Measurements from ENCODE around the gene FCRL6. TPM values are rescaled to one million over a fixed set of nuclear protein-coding genes. Genes with fewer than 3 reads are reported as not detected.

FCRL6 gene
- polyA plus RNA-seq, 1 donor (not counting 4 experiments of a cell fraction or from before 2014, with no cell fraction given): not detected

GRCh38 chr1:159845751-159846629 lies 43.8 kb downstream of the FCRL6 start:
- Histone ChIP-seq H3K4me1 (ENCODE audit: control insufficient read depth, extremely low read depth, insufficient read depth, low read length) (peaks cover 23% of the 10 kb centered on the region), H3K4me2 (ENCODE audit: control insufficient read depth, extremely low read depth, insufficient read depth, low read depth, low read length) (no peak overlapping the region), H2AFZ (ENCODE audit: control insufficient read depth, low read length) (peak overlapping the region; percentile 31), H4K20me1 (ENCODE audit: control insufficient read depth, extremely low read depth, insufficient read depth, low read length) (no peaks in the 10 kb centered on the region), H3K27ac (ENCODE audit: control insufficient read depth, insufficient read depth, low read length) (no peak overlapping the region), H3K4me3 (ENCODE audit: control insufficient read depth in 2 of 3, extremely low read depth in 1 of 3, insufficient read depth in 2 of 3, low read depth in 1 of 3, low read length in 3 of 3) (no peak overlapping the region), H3K9me3 (ENCODE audit: control insufficient read depth, low read depth, low read length) (no peaks in the 10 kb centered on the region), H3K79me2 (ENCODE audit: control insufficient read depth, insufficient read depth, low read length) (no peaks in the 10 kb centered on the region), H3K36me3 (ENCODE audit: control insufficient read depth in 2 of 2, extremely low read depth in 1 of 2, insufficient read depth in 2 of 2, low read length in 2 of 2) (no peaks in the 10 kb centered on the region), H3K9ac (ENCODE audit: control insufficient read depth, extremely low read depth, insufficient read depth, low read length) (no peak overlapping the region), H3K9me1 (ENCODE audit: control insufficient read depth, extremely low read depth, insufficient read depth, low read length) (no peaks in the 10 kb centered on the region), H3K27me3 (ENCODE audit: control insufficient read depth, extremely low read depth, insufficient read depth, low read length) (no peaks in the 10 kb centered on the region)
- peak; percentile 64 for FAIRE-seq
- TF ChIP-seq CTCF (optimal IDR thresholded peaks at IDR 0.05 in 1 of 3, IDR thresholded peaks at IDR 0.05 in 1 of 3, conservative IDR thresholded peaks at IDR 0.05 in 1 of 3; ENCODE audit: extremely low read depth in 1 of 3, insufficient read depth in 2 of 3, low read length in 3 of 3) (peak in 2 of 3 experiments; percentile 3 to 8), EZH2 (IDR thresholded peaks at IDR 0.05; ENCODE audit: low read length) (no peak)
- DNase-seq (ENCODE audit: low read depth, low spot score): no peak
- dilution Hi-C loops (cut with MboI; ENCODE audit: extremely low pct_ligation_motif_present, low sequenced_read_pairs): no loop called here

- no peaks in the 10 kb centered on the region for H3K9me3 ChIP-seq (ENCODE audit: control insufficient read depth, low read depth, low read length)
- peaks cover 23% of the 10 kb centered on the region for H3K4me1 ChIP-seq (ENCODE audit: control insufficient read depth, extremely low read depth, insufficient read depth, low read length)
- no peak overlapping the region for H3K4me2 ChIP-seq (ENCODE audit: control insufficient read depth, extremely low read depth, insufficient read depth, low read depth, low read length)
- no peak overlapping the region for H2AFZ ChIP-seq (ENCODE audit: control insufficient read depth, low read length)
- FAIRE-seq (no peak), DNase-seq (ENCODE audit: low read depth, low spot score) (no peak)
- H3K36me3 ChIP-seq (ENCODE audit: control insufficient read depth in 2 of 2, extremely low read depth in 1 of 2, insufficient read depth in 2 of 2, low read length in 2 of 2): no peaks in the 10 kb centered on the region
- H3K9ac ChIP-seq (ENCODE audit: control insufficient read depth, extremely low read depth, insufficient read depth, low read length): no peak overlapping the region
- no peaks in the 10 kb centered on the region for H3K9me1 ChIP-seq (ENCODE audit: control insufficient read depth, extremely low read depth, insufficient read depth, low read length)
- no peak overlapping the region for H3K4me3 ChIP-seq (ENCODE audit: control insufficient read depth in 2 of 3, extremely low read depth in 1 of 3, insufficient read depth in 2 of 3, low read depth in 1 of 3, low read length in 3 of 3)
- H3K27me3 ChIP-seq (ENCODE audit: control insufficient read depth, extremely low read depth, insufficient read depth, low read length): no peaks in the 10 kb centered on the region
- dilution Hi-C loops (cut with MboI; ENCODE audit: extremely low pct_ligation_motif_present, low sequenced_read_pairs): no loop called here
- H4K20me1 ChIP-seq (ENCODE audit: control insufficient read depth, extremely low read depth, insufficient read depth, low read length): no peaks in the 10 kb centered on the region
- no peak overlapping the region for H3K27ac ChIP-seq (ENCODE audit: control insufficient read depth, insufficient read depth, low read length)
- no peaks in the 10 kb centered on the region for H3K79me2 ChIP-seq (ENCODE audit: control insufficient read depth, insufficient read depth, low read length)
- no peak for TF ChIP-seq EZH2 (IDR thresholded peaks at IDR 0.05; ENCODE audit: low read length)
- TF ChIP-seq CTCF (optimal IDR thresholded peaks at IDR 0.05 in 1 of 3, IDR thresholded peaks at IDR 0.05 in 1 of 3, conservative IDR thresholded peaks at IDR 0.05 in 1 of 3; ENCODE audit: extremely low read depth in 1 of 3, insufficient read depth in 2 of 3, low read length in 3 of 3): no peak
Measured at GRCh38 chr1:159847231-159847630, 45.1 kb downstream of the FCRL6 start.
